Endothelial cell (in vitro differentiated cells): ENCODE measurements around the gene PDE4D. TPM values are rescaled to one million over a fixed set of nuclear protein-coding genes. Genes with fewer than 3 reads are reported as not detected.

Source experiments
- DNase-seq: peaks from one replicate; pipeline ENCODE4 v3.0.0; 2021; ENCODE audit warnings: low spot score
- H3K27ac Mint-ChIP-seq: one replicate; pipeline ENCODE4 v1.8.0; 2021; ENCODE audit warnings: mixed read lengths, inconsistent platforms; ENCODE audit not compliant: unreplicated experiment
- H3K27me3 Mint-ChIP-seq: one replicate; pipeline ENCODE4 v1.8.0; 2021; ENCODE audit warnings: mild to moderate bottlenecking, moderate library complexity, mixed read lengths, inconsistent platforms; ENCODE audit not compliant: unreplicated experiment
- H3K36me3 Mint-ChIP-seq: one replicate; pipeline ENCODE4 v1.8.0; 2021; ENCODE audit warnings: mild to moderate bottlenecking, low read depth, mixed read lengths, inconsistent platforms; ENCODE audit not compliant: unreplicated experiment
- H3K4me1 Mint-ChIP-seq: one replicate; pipeline ENCODE4 v1.8.0; 2021; ENCODE audit warnings: mild to moderate bottlenecking, mixed read lengths, inconsistent platforms; ENCODE audit not compliant: unreplicated experiment
- H3K4me3 Mint-ChIP-seq: one replicate; pipeline ENCODE4 v1.8.0; 2021; ENCODE audit warnings: mild to moderate bottlenecking, mixed read lengths, inconsistent platforms; ENCODE audit not compliant: unreplicated experiment
- H3K9me3 Mint-ChIP-seq: one replicate; pipeline ENCODE4 v1.8.0; 2021; ENCODE audit warnings: mixed read lengths, inconsistent platforms; ENCODE audit not compliant: unreplicated experiment
- CTCF ChIP-seq: fragments of 200-600 bp; sonication (generic); IDR thresholded peaks from one replicate; pipeline ENCODE4 v1.5.0; 2021; ENCODE audit warnings: antibody characterized with exemption; ENCODE audit not compliant: unreplicated experiment
- total RNA-seq: library from RNA; stranded (reverse); fragmentation: NEBNext Ultra II Directional; extraction: Animal tissue kit (Norgen Biotek cat#: 25700); gene quantifications from one replicate; pipeline ENCODE4 v1.2.1, GENCODE V29; 2021; ENCODE audit not compliant: unreplicated experiment

PDE4D gene
- total RNA-seq, 1 donor from 2014 or later, result 9.4 TPM

DNA sequence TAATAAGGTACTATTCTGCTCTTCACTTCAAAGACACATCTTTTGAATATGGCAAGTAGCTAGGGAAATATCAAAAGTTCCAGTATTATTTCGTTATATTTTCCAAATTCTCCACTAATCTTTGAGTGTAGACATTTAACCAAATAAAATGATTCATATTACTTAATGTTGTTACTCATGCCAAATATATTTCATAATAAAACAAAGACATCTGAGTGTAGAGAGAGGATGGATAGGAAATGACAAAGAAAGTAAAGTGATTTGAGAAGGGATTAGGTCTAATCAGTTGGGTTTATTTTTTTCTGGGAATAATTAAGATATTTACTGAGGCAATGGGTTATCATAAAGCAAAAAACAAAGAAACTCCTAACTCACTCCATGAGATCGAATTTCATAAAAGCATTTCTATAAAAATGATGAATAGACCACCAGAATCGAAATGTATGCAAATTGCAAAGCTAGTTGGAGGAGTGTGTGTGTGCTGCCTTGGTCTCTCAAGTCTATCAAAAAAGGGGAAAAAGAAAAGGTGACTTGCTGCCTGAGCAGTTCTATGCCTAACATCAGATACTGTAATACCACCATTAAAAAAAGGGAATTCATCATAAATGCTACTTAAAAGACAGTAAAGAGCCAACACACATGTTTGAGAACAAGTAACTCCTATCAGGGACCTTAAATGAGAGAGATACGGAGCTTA, 255.5 kb downstream of the PDE4D start:
- H3K27ac Mint-ChIP-seq, result no peak overlapping the region
- no peak for TF ChIP-seq CTCF
- DNase-seq, result no peak
- no peaks in the 10 kb centered on the region for H3K4me1 Mint-ChIP-seq
- no peak overlapping the region for H3K4me3 Mint-ChIP-seq
- no peaks in the 10 kb centered on the region for H3K9me3 Mint-ChIP-seq
- H3K36me3 Mint-ChIP-seq, result no peaks in the 10 kb centered on the region
- no peaks in the 10 kb centered on the region for H3K27me3 Mint-ChIP-seq

- Mint-ChIP-seq H3K9me3 (no peaks in the 10 kb centered on the region), H3K4me3 (no peak overlapping the region), H3K27me3 (no peaks in the 10 kb centered on the region), H3K4me1 (no peaks in the 10 kb centered on the region), H3K27ac (no peak overlapping the region), H3K36me3 (no peaks in the 10 kb centered on the region)
- TF ChIP-seq CTCF, result no peak
- DNase-seq, result no peak
Measured at GRCh38 chr5:59629561-59629960, 264.0 kb downstream of the PDE4D start.

DNA sequence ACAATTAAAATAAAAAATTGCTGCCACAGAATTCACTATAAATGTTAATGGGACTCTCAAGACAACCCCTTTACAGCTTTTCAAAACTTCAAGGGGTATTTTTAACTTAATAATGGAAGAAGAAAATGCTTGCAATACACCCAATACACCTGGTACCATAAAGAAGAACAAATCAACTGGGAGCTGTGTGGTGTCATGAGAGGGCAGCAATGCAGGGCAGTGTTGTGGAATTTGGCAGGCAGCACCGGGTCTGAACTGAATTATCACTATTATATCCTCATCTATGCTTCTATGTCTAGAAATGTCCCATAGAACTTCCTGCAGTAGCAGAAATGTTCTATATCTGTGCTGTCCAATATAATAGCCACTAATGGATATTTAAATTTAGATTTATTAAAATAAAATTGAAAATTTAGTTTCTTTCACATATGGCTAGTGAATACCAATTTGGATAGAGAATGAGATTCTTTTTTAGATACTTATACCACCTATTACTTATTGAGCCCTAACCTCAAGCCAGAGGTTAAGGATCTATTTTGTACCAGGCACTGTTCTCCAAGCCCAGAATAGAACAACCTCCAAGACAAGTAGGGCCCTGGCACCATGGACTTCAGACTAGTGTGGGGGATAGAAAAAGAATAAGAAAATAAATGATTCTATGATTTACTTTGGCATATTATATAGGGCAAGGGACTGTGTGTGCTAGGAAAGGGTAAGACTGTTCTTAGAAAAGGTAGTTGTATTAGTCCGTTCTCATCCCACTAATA, 265.3 kb downstream of the PDE4D start:
- H3K27me3 Mint-ChIP-seq, result no peaks in the 10 kb centered on the region
- H3K36me3 Mint-ChIP-seq, result no peaks in the 10 kb centered on the region
- no peak for DNase-seq
- no peaks in the 10 kb centered on the region for H3K4me1 Mint-ChIP-seq
- no peaks in the 10 kb centered on the region for H3K9me3 Mint-ChIP-seq
- no peak overlapping the region for H3K27ac Mint-ChIP-seq
- TF ChIP-seq CTCF, result no peak
- no peak overlapping the region for H3K4me3 Mint-ChIP-seq

GRCh38 chr5:59624898-59625297, 268.6 kb downstream of the PDE4D start:
- Mint-ChIP-seq H3K9me3 (no peaks in the 10 kb centered on the region), H3K27ac (no peak overlapping the region)

More at GRCh38 chr5:59624898-59625297, 268.6 kb downstream of the PDE4D start:
- no peaks in the 10 kb centered on the region for H3K4me1 Mint-ChIP-seq
- DNase-seq, result no peak
- no peaks in the 10 kb centered on the region for H3K27me3 Mint-ChIP-seq
- H3K36me3 Mint-ChIP-seq, result no peaks in the 10 kb centered on the region
- no peak overlapping the region for H3K4me3 Mint-ChIP-seq
- no peak for TF ChIP-seq CTCF
